HG03196 (cell line): Measurements from ENCODE around the gene KSR2.
"Not testable (repeated sequence)": the region's sequence is repeated elsewhere in the genome, so short reads cannot be mapped to it uniquely, and the experiment has no call there.

Experiments used
- ATAC-seq: cut with Tn5 transposase; IDR thresholded peaks from one replicate; pipeline ENCODE4 v1.9.1; 2021; ENCODE audit not compliant: unreplicated experiment

KSR2 gene

DNA sequence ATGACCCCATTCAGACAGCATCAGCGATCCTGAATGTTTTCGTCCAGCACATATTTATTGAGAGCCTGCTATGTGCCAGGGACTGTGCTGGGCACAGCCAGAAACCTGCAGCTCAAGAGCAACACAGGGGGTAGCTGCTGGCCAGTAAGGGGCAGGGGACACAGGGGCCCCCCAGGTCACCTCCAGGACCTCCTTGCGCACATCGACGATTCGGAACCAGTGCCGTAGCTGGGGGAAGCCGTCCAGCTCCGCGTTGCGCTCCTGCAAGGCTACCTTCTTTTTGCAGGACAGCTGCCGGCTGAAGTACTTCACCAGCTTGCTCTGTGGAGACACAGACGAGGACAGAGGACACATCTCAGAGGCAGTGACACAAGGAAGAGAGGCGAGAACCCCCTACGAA is 108.7 kb downstream of the KSR2 start:
- no peak for ATAC-seq

DNA sequence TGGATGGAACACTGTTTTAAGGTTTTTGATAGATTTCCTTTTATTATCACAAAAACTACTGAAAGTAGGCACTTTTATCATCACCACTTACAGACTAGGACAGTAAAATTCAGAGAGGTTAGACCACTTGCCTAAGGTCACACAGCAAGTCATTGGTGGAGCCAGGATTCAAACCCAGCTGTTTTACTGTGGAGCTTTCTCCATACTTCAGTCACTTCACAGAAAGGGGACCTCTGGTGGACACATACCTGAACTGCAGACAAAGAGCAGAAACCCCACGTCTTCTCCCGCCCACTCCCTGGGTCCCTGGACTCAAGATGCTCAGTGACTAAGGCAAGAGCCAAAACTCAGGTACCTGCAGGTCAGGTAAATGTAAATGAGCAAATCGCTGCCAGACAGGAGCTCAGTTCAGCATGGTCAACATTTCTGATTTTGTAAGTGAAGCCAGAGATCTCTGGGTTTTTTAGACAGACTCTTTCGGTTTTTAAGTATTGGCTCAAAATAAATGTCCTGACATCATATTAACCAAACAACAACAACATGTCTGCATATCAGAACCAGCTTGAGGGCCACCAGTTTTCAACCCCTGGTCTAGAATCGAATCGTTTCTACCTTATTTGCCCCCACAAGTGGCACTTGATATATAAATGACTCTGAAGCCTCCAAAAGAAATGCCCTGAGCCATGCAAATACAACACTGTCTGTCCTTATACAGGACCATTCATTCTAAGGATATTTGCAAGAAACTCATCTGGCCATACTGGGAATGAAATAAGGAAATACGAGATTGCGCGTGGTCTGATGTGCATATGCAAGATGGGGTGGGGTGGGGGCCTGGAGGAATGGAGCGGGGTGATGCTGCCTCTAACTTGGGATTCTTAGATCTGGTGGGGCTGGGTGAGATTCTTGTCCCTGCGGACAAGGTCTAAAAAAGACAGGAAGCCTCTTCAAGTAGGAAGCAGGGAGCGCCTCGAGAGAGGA is 110.9 kb downstream of the KSR2 start:
- ATAC-seq: peak; percentile 67

DNA sequence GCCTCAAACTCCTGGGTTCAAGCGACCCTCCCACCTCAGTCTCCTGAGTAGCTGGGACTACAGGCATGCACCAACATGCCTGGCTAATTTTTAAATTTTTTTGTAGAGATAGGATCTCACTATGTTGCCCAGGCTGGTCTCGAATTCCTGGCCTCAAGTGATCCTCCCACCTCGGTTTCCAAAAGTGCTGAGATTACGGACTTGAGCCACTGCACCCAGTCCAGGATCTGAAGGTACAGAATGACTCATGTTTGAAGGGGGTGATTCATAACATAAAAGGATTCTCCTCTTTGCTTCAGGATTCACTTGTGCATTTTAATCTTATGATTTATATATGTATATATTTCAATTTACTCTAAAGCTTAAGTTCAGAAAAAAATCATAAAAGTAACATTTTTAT is 111.7 kb downstream of the KSR2 start:
- ATAC-seq: not testable (repeated sequence)

DNA sequence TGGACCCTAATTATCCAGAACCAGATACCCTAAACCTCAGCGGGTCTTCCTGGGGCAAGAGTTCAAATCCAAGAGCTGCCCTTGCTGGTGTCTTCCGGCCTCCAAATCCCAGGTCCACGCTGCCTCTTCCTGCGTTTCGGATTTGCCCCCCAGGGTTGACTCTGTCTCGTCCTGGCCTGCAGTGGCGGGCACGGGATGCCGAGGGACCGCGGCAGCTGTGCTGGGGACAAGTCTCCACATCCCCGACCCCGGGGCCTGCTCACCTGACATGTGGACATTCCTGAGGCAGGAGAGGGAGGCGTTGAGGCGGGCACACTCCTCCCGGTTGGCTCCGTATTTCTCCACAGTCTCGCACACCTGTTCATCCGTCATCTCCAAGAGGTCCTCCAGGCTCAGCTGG is 113.6 kb downstream of the KSR2 start:
- ATAC-seq: no peak

DNA sequence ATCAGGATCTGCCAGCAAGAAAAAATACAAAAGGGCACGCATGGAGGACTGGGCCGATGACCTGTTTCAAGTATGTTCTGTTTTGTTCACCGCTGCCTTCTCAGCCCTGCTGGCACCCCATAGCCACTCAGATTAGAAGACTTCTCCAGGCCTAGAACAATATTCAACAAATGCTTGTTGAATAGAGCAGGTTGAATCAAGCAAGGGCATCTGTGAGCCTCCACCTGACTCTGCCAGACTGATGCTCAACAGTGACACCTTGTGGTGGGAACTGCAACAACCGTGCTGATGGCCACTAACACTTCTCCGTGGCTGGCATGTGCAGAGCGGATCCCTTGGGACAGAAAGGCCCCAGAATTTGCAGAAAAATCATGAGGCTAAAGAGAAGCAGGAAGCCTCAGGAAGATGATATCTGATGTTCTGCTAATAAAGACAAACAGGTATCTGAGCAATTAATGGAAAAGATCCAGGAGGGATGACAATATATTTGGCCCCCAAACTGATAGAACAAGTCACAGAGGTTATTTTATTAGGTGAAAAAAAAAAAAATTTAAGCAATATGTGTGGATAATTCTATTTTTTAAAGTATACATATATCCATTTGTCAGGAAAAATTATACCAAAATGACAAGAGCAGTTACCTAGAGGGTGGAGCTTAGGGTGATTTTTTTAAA is 114.3 kb downstream of the KSR2 start:
- no peak for ATAC-seq

DNA sequence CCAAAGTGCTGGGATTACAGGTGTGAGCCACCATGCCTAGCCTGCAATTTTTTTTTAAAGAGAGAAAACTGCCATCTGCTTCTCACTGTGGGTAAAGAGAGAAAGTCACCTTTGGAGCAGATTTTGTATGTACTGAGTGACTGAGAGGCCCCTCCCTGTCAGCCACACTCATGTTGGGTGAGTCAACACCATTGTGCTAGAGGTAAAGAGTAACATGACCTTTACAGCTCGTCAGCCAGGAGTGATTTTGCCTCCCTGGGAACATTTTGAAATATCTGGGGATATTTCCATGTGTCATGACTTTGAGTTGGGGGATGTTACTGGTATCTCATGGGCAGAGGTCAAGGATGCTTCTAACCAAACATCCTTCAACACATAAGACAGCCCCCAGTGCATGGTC is 115.2 kb downstream of the KSR2 start:
- no peak for ATAC-seq

DNA sequence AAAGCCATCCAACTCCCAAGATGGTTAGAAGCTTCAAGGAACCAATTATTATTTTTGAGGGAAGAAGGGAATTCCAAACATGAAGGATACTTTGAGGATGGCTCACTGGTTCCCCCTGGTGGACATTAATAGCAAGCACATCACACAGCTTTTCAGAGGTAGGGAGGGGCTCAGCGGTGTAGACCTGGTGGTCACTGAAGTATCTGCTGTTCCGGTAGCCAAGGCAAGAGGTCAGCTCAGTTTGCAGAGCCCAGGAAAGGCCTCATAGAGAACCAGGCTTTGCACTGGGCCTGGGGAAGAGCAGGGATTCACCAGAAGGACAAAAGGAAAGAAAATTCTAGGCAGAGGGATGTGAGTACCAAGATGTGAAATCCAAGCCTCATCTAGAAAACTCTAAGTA is 118.7 kb downstream of the KSR2 start:
- no peak for ATAC-seq

DNA sequence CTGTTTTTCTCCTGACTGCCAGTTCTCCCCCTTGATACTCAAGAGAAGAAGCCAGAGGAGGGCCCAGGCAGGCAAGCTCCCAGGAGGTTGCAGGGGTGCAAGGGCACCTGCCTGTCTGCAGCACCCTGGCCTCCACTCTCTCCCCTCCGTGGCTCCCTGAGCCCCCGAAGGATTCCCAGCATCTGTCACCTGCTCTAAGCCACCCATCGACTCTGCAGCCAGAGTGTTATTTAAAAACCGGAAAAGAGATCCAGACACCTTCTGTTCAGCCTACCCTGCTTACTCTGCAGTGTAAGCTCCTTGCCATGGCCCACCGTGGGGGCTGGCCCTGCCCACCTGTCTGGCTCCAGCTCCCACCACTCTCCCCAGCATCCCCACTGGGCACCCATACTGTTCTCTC is 121.4 kb downstream of the KSR2 start:
- ATAC-seq: no peak

DNA sequence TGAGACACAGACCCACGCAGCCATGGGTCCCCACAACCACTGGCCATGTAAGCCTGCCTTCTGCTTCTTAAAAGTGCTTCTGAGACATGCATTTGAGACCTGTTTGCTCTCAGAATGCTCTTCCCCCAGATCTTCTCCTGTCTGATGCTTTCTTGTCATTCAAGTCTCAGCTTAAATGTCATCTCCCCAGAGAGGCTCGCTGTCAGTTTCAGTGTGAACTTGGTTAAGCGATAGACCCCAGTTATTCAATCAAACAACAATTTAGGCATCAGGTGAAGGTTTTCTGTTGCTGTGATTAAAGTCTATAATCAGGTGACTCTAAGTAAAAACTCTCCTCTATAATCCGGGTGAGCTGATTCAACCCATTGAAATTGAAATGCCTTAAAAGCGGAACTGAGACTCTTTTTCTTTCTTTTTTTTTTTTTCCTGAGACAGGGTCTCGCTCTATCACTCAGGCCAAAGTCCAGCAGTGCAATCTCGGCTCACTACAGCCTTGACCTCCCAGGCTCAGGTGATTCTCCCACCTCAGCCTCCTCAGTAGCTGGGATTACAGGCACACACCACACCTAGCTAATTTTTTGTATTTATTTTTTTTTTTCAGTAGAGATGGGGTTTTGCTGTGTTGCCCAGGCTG is 123.4 kb downstream of the KSR2 start:
- no peak for ATAC-seq

DNA sequence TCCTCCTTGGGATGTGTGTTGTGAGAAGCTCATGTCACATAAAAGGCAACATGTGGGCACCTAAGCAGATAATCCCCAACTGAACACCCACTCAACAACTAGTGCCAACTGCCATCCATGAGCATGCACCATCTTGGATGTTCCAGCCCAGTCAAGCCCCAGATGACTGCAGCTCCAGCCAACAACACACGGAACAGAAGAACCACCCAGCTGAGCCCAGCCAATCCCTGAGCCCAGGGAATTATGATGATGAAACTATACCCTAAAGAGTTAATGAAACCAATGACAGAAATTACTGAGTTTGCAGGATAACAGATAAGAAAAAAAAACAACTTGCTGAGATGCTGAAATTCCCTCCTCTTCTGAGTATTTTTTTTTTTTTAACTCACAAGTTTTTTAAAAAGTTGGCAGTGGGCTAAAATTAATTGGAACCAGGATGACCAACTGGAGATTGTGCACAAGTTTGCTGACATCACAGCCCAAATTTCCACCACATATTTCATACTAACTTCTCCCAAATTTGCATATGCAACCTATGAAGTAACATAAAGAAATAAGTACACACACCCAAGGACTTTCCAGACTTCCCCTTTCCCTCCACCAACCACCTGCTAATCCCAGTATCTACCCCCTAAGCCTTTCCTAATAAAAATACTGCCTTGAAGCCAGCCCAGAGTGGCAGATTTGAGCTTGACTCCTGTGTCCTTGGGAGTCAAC is 124.5 kb downstream of the KSR2 start:
- ATAC-seq: no peak

DNA sequence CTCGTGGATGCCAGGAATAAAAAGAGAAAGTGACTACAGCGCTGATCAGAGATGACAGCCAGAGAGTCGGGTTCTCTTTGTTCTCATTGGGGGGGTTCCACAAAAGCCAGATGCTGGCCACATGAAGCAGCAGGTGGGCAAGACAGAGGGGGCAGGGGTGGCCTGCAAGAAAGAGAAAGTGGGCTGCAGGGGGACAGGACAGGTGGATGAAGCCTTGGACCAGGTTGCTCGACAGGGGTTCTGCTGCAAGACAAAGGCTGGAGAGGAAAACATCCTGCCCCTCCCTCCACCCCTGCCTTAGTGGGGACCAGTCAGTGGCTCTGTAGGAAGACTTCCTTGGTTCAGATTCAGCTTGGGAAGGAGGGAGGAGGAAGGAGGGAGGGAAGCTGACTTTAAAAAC is 126.2 kb downstream of the KSR2 start:
- no peak for ATAC-seq

DNA sequence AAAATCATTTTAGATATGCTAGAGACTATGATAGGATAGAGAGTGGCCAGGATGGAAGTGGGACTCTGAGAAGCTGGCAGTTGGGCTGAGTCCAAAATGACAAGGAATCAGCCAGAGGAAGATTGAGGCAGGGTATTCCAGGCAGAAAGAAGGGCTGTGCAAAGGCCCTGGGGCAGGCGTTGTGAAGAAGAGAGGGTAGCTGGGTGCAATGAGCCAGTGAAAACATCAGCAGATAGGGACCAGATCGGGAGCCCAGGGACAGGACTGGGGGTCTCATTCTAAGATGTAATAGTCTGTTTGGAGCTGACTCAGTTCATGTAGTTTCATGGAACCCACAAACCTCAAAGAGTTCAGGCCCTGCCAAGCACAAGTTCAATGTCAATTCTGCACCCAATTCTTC is 126.6 kb downstream of the KSR2 start:
- no peak for ATAC-seq

DNA sequence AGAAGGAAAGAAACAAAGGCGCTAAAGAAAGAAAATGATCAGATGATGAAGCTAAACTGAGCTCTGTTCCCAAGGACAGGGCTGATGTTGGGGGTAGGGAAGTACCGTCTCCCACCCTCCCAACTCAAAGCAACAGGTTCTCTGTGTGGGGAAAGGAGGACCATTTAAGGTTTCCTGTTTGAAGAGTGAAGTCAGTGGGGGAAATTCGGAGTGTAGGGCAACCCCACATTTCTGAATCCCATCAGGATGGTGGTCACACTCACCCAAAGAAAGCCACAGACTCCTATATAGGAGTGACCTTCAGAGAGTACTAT is 131.1 kb downstream of the KSR2 start:
- ATAC-seq: no peak

DNA sequence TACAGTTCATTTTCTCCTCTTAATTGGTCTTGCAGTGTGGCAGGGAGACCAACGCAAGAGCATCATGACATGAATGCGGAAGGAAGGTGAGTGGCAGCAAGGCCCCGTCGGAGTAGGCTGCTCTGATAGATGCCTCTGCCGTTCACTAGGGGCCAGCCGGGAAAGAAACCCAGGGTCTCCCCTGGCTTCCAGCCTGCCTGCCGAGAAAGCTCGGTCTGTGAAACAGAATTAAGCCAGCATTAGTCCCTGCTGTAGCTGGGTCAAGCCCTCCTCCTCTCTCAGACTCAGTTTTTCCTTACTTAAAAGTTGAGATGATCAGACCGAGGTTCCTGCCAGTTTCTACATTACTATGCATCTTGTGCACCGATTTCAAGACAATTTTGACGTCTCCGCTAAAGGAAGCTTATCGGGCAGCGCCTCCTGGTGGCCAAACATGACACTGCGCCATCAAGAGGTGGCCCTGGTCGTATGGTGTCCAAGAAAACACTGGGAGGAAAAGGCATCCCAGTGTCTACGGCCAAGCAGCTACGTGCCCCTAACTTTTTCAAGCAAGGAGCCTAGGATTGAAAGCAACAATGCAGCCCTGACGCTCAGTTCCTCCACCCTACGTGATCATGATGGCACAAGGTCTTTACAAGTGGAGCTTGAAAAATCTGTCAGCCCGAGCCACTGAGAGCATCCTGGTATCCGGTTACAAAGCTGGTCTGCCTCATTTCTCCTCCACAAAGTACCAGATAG is 131.6 kb downstream of the KSR2 start:
- ATAC-seq: peak; percentile 69

DNA sequence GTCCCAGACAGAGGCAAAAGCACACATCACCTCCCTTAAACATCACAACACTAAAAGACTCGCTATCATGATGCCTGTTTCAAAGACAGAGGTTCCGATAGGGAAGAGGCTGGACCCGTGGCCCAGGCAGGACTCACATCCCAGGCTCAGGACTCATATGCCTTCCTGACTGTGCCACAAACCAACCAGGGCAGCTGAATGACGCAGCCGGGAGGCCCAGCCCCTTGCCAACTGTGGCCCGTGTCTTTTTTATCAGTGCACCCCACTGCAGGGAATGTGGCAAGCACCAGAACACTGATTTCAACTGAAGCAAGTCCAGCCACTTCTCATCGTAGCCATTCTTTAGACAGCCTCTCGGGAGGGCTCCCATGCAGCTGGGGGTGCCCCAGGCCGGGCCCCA is 132.3 kb downstream of the KSR2 start:
- no peak for ATAC-seq

DNA sequence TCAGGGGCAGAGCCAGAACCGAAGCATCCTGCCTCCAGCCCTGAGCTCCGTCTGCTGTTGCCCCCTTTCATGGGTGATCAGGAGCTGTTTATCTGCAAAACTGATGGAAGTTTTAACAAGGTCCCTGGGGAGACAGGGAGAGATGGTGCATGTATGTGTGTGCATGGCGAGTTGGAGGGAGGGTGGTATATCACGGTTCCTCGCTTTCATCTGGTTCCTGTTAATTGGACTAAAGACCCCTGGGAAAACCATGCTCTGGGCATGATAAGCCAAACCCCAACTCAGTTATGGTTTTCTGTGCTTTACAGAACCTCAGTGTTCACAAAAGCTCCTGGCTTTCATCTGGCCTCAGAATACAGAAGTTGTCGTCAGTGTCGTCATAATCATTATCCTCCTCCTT is 133.6 kb downstream of the KSR2 start:
- ATAC-seq: no peak

DNA sequence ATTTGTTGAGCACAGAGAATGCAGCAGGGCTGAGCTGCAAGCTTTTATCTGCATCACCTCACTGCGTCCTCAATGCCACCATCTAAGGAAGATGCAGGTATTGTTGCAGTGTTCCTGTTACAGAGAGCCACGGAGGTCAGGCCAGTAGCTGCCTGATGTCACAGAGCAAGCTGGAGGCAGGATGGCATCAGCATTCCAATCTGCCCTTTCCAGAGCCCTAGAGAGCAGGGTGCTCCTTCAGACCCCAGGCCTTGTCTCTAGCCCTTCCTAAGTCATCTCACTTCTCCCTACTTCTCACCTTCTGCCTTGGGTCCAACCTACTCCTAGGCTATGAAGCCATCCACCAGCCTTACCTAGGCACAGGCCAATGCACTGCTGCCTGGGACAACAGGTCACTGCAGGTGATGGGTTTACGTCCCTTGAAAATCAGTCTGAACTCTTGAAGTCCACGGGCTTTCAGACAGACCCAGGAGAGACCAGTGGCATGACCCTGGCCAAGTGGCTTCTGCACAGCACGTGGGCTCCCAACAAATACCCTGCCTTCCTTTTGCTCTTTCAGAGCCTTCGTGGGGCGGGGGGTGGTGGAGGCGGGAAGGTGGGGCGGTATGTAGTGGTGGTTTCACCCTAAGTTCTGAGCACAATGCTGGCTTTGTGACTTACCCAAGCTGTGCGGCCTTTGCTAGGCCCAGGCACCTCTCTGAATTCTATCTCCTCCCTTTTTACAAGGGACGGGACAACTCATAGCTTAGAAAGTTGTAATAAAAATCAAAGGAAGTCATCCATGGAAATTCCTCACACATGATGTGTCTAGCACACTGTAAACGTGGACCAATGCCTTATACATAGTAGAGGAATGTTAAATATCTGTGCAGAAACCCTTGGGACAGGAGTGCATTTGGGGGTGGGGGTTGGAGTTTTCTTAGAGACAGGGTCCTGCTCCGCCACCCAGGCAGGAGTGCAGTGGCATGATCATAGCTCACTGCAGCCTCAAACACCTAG is 136.0 kb downstream of the KSR2 start:
- ATAC-seq: no peak

DNA sequence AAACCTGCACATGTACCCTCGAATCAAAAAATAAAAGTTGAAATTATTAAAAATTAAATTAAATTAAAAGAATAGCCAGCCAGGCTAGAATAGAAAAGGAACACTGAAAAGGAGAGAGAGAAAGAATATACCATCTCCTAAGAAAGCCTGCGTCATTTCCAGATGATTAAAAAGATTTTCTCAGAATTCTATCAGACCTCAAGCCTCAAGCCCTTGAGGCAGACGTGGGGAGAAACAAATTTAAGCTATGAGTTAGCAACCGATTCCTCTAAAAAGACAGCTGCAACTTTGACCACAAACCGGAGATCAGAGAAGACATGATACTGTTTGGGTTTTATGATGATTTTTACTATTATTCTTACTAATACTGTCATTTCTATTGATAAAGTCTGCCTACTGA is 138.3 kb downstream of the KSR2 start:
- ATAC-seq: no peak

DNA sequence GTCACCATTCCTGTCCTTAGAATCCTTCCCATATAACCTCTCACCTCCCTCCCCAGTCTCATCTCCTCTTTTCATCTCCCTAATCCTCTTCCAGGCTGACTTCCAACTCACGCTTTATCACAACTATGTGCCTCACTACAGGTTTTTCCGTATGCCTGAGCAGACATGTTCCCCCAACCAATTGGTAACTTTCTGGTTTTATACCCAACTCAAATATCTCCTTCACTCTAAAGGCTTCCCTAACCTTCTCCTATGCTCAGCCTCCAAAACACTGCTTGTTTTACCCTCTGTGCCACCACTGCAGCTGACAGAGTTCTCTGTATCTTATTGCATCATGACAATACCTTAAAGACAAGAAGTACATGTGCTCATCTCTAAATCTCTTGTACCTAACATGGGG is 139.7 kb downstream of the KSR2 start:
- no peak for ATAC-seq

DNA sequence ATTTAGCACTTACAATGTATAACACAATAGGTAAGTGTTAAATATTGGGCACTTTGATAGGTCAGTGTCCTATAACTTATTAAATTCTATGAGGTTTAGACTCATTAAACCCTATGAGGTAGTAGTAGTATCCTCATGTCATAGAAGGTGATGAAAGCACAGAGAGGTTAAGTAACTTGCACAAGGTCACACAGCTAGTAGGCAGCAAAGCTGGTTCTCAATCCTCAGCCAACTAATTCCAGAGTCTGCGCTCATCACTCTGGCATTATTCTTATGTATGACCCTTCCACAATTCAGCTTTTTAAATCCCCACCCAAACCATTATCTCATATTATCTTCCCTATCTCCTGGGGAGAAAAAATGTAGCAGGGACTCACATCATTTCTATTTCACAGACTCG is 141.1 kb downstream of the KSR2 start:
- ATAC-seq: no peak
